PC-9 (cell line): ENCODE data around the gene SLC35D1. TPM values are rescaled to one million over a fixed set of nuclear protein-coding genes. Genes with fewer than 3 reads are reported as not detected.
"Not testable (repeated sequence)": the region's sequence is repeated elsewhere in the genome, so short reads cannot be mapped to it uniquely, and the experiment has no call there.

Experiments used
- BruUV-seq: library from RNA; stranded (reverse); fragments of 400-500 nt; replicated peaks from 2 replicates; lab custom pipeline; 2021; lab: Mats Ljungman, UMichigan
- CTCF ChIA-PET: fragments of 300-600 bp; sonication (Branson Sonifier 250); formaldehyde crosslinking; loops from one replicate; lab custom pipeline; 2022; ENCODE audit warnings: antibody characterized with exemption; lab: Charles Lee
- POLR2A ChIA-PET: fragments of 300-600 bp; sonication (Branson Sonifier 250); formaldehyde crosslinking; loops from one replicate; lab custom pipeline; 2022; ENCODE audit warnings: antibody characterized with exemption; ENCODE audit not compliant: unreplicated experiment; lab: Charles Lee
- DNase-seq, 2 experiments: peaks; one replicate each; pipeline versions ENCODE4 v3.0.0 to v3.0.0-alpha.2; 2015 to 2022; ENCODE audit warnings: mixed read lengths in 1 of 2
- H2AFZ ChIP-seq: fragments of 200-600 bp; sonication (generic); 2 replicates; pipeline ENCODE4 v1.8.1; 2017; ENCODE audit warnings: antibody characterized with exemption
- H3F3A ChIP-seq: fragments of 200-600 bp; sonication (generic); 2 replicates; pipeline ENCODE4 v1.8.1; 2017; ENCODE audit warnings: antibody characterized with exemption, mild to moderate bottlenecking, low read depth; ENCODE audit not compliant: insufficient read depth
- H3K27ac ChIP-seq: fragments of 200-600 bp; sonication (generic); 2 replicates; pipeline ENCODE4 v1.6.1; 2016; ENCODE audit warnings: mixed run types
- H3K27me3 ChIP-seq: fragments of 200-600 bp; sonication (generic); 2 replicates; pipeline ENCODE4 v1.6.1; 2016; ENCODE audit warnings: low read depth, mixed run types; ENCODE audit not compliant: insufficient read depth
- H3K36me3 ChIP-seq: fragments of 200-600 bp; sonication (generic); 2 replicates; pipeline ENCODE4 v1.6.1; 2016; ENCODE audit warnings: low read depth, mixed run types
- H3K4me1 ChIP-seq: fragments of 200-600 bp; sonication (generic); replicated peaks from 2 replicates; pipeline ENCODE4 v1.6.1; 2016; ENCODE audit warnings: mixed run types; ENCODE audit not compliant: insufficient read depth
- H3K4me2 ChIP-seq: fragments of 200-600 bp; sonication (generic); 2 replicates; pipeline ENCODE4 v1.6.1; 2017; ENCODE audit warnings: mixed run types
- H3K4me3 ChIP-seq: fragments of 200-600 bp; sonication (generic); 2 replicates; pipeline ENCODE4 v1.6.1; 2016; ENCODE audit warnings: mixed run types
- H3K79me2 ChIP-seq: fragments of 200-600 bp; sonication (generic); 2 replicates; pipeline ENCODE4 v1.6.1; 2017; ENCODE audit warnings: low read depth, mixed run types
- H3K9me2 ChIP-seq: fragments of 200-600 bp; sonication (generic); 2 replicates; pipeline ENCODE4 v1.8.1; 2017; ENCODE audit warnings: mild to moderate bottlenecking; ENCODE audit not compliant: insufficient read depth
- H3K9me3 ChIP-seq: fragments of 200-600 bp; sonication (generic); 2 replicates; pipeline ENCODE4 v1.8.1; 2016; ENCODE audit warnings: low read depth; ENCODE audit not compliant: insufficient read depth
- H4K20me1 ChIP-seq: fragments of 200-600 bp; sonication (generic); 2 replicates; pipeline ENCODE4 v1.8.1; 2017; ENCODE audit not compliant: insufficient read depth
- CTCF ChIP-seq: fragments of 200-600 bp; sonication (generic); conservative IDR thresholded peaks from 2 replicates; pipeline ENCODE4 v1.6.1; 2017; ENCODE audit warnings: mixed run types, antibody characterized with exemption, mild to moderate bottlenecking, moderate library complexity
- EZH2 ChIP-seq: fragments of 200-600 bp; sonication (generic); IDR thresholded peaks from 2 replicates; pipeline ENCODE4 v1.8.0; 2017; ENCODE audit warnings: antibody characterized with exemption, low read depth
- intact Hi-C: fragments of 100-400 bp; cut with micrococcal nuclease; formaldehyde crosslinking; loops from one replicate; pipeline ENCODE4 v1.10.0; 2022; ENCODE audit not compliant: unreplicated experiment
- total RNA-seq: library from RNA; stranded (reverse); gene quantifications from 2 replicates; pipeline ENCODE4 v1.2.3, GENCODE V29; 2021

SLC35D1 gene
- total RNA-seq, 1 experiment from 2014 or later = 2.6 TPM

- no TSS peak for BruUV-seq
- Histone ChIP-seq H2AFZ (no peak overlapping the region), H3K79me2 (no peaks in the 10 kb centered on the region), H4K20me1 (0 out of 2 replicates have a peak, but pooled peaks cover 3% of the 10 kb centered on the region), H3K4me2 (no peak overlapping the region), H3F3A (no peaks in the 10 kb centered on the region), H3K4me1 (no peaks in the 10 kb centered on the region), H3K4me3 (no peak overlapping the region), H3K27ac (no peak overlapping the region), H3K27me3 (no peaks in the 10 kb centered on the region), H3K9me2 (no peaks in the 10 kb centered on the region), H3K36me3 (peaks cover 29% of the 10 kb centered on the region; the same call in 1 of the 2 replicates), H3K9me3 (no peaks in the 10 kb centered on the region)
- no peak for DNase-seq
- CTCF ChIA-PET = no interaction called here
- TF ChIP-seq EZH2 (no peak), CTCF (no peak)
- POLR2A ChIA-PET = no interaction called here
- intact Hi-C loops = no loop called here
Measured at GRCh38 chr1:66968574-66968973, 85.4 kb downstream of the SLC35D1 start.

DNA sequence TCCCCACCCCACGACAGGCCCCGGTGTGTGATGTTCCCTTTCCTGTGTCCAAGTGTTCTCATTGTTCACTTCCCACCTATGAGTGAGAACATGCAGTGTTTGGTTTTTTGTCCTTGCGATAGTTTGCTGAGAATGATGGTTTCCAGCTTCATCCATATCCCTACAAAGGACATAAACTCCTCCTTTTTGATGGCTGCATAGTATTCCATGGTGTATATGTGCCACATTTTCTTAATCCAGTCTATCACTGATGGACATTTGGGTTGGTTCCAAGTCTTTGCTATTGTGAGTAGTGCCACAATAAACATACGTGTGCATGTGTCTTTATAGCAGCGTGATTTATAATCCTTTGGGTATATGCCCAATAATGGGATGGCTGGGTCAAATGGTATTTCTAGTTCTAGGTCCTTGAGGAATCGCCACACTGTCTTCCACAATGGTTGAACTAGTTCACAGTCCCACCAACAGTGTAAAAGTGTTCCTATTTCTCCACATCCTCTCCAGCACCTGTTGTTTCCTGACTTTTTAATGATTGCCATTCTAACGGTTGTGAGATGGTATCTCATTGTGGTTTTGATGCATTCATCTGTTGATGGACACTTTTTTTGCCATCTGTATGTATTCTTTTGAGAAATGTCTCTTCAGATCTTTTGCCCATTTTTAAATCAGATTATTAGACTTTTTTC, 87.6 kb downstream of the SLC35D1 start:
- BruUV-seq, intact Hi-C loops, POLR2A ChIA-PET, H3K4me2 ChIP-seq, H3K27me3 ChIP-seq, DNase-seq, H4K20me1 ChIP-seq, H3K9me2 ChIP-seq, H3K27ac ChIP-seq, H2AFZ ChIP-seq, H3F3A ChIP-seq, H3K4me3 ChIP-seq, CTCF ChIA-PET, H3K9me3 ChIP-seq, H3K4me1 ChIP-seq, H3K79me2 ChIP-seq: not testable (repeated sequence)
- peaks cover 23% of the 10 kb centered on the region; the same call in 1 of the 2 replicates for H3K36me3 ChIP-seq

DNA sequence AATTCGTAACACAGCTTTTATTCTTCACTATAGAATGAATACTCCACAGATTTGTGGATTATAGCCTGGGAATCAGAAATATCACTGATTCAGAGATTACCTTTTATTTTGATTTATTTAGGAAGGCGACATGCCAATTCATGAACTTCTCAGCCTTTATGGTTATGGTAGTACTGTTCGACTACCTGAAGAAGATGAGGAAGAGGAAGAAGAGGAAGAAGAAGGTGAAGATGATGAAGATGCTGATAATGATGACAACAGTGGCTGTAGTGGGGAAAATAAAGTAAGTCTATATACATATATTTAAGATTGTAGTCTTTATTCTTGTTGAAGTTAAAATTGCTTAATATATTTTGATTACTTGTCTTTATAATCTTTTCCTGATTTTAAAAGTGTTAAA, 96.0 kb downstream of the SLC35D1 start:
- ChIA-PET CTCF (no interaction called here), POLR2A (interaction anchor here (0.6 kb wide), 1 partner anchor 64 kb away, joined by 5 read pairs; no protein-coding TSS in a partner anchor)
- H3K9me3 ChIP-seq = no peaks in the 10 kb centered on the region
- BruUV-seq = no TSS peak
- H4K20me1 ChIP-seq = no peaks in the 10 kb centered on the region; the same call in 1 of the 2 replicates
- H3K27me3 ChIP-seq = no peaks in the 10 kb centered on the region
- DNase-seq = no peak
- peaks cover 3% of the 10 kb centered on the region; the same call in 1 of the 2 replicates for H3K79me2 ChIP-seq
- no peak overlapping the region for H3K4me2 ChIP-seq
- no peak overlapping the region for H3K27ac ChIP-seq
- H3F3A ChIP-seq = no peaks in the 10 kb centered on the region; the same call in 1 of the 2 replicates
- intact Hi-C loops = no loop called here
- peaks cover 13% of the 10 kb centered on the region; the same call in 1 of the 2 replicates for H3K36me3 ChIP-seq
- H3K9me2 ChIP-seq = no peaks in the 10 kb centered on the region
- H2AFZ ChIP-seq = no peak overlapping the region
- TF ChIP-seq EZH2 (no peak), CTCF (no peak)
- no peak overlapping the region for H3K4me3 ChIP-seq
- no peaks in the 10 kb centered on the region for H3K4me1 ChIP-seq
